Activated gamma-delta T cell treated with anti-CD3 and anti-CD28 coated beads, Interleukin-2, amount 50 U/mL, for 16 hours (primary cell): ENCODE measurements around the gene CCDC17.

Source experiments
- DNase-seq: peaks from one replicate; pipeline ENCODE4 v3.0.0-alpha.2; 2020; ENCODE audit warnings: low read depth

The CCDC17 gene

GRCh38 chr1:45623972-45624371 is at the start of gene CCDC17:
Gene CCDC17, minus strand, starts transcription at chr1:45624054. Its CDS starts 145 bp downstream, at chr1:45623909.
- no peak for DNase-seq

GRCh38 chr1:45669859-45670655 is 46.2 kb upstream of the CCDC17 start:
- no peak for DNase-seq

DNA sequence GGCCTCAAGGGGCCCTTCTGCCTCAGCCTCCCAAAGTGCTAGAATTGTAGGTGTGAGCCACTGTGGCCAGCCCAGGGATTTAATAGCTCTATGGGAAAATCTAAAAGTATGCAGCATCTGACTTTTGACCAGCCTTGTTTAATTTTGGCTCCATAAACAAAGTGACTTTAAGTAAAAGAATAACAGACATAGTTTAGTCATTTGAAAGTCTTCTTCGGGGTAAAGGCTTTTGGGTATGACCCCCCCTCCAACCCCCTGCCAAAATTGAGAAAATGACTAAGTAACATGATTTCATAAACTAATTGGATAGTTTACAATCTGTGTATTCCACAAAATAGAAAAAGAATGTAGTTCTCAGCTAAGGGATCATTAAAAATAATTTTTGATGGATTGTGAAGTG is 45.5 kb upstream of the CCDC17 start:
- no peak for DNase-seq

DNA sequence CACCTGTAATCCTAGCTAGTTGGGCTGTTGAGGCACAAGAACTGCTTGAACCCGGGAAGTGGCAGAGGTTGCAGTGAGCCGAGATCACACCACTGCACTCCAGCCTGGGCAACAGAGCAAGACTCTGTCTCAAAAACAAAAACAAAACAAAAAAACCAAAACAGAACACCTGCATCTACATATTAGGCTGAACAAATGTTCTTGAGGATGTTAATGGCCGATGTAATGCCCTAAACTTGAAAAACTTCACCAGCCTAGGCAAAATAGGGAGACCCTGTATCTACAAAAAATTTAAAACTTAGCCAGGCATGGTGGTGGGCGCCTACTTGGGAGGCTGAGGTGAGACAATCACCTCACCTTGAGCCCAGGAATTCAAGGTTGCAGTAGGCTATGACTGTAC is 44.7 kb upstream of the CCDC17 start:
- no peak for DNase-seq

- DNase-seq: no peak
These were observed 43.7 kb upstream of the CCDC17 start for GRCh38 chr1:45667321-45668111.

DNA sequence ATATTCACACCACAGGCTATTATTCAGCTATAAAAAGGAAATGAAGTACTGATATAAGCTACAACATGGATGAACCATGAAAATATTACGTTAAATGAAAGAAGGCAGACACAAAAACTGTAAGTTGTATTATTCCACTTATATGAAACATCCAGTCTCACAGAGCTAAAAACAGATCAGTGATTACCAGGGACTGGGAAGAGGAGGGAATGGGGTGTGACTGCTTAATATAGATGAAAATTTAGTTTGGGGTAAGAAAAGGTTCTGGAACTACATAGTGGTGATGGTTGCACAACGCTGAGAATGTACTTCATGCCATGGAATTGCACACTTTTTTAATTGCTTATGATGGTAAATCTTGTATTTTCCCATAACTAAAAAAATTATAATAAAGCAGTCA is 43.0 kb upstream of the CCDC17 start:
- DNase-seq: no peak

GRCh38 chr1:45660336-45660735 is 36.5 kb upstream of the CCDC17 start:
- DNase-seq: no peak

DNA sequence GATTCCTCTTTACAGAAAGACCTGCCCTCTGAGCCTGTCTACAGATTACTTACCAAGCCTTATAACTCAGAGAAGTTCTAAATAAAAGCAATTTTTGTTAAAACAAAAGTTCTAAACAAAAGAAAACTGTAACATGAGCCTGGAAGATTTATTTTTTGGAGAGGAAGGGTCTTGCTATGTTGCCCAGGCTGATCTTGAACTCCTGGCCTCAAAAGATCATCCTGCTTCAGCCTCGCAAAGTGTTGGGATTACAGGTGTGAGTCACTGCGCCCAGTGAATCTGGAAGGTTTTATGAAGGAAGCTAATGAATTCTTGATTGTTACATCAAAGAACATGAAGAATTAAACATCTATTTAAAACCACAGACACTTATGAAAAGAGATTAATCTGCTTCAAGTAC is 35.4 kb upstream of the CCDC17 start:
- no peak for DNase-seq

DNA sequence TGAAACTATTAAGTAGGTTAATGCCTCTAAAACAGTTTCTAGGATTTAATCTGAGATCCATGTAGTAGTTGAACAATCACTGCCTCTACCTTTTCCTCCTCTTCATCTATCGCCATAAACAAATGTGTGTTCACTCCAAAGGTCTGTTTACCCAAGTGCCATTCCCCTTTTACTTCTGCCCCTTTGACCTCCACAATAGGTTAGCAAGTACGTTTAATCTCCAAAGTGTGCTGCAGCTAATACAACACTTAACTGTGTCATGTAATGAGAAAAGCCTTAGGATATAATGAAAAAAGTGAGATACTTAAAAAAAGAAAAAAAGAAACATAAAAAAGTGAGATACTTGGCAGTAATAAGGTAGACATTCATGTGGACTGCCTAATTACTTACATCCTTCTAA is 34.3 kb upstream of the CCDC17 start:
- no peak for DNase-seq

GRCh38 chr1:45656573-45657226 is 32.8 kb upstream of the CCDC17 start:
- DNase-seq: no peak

DNA sequence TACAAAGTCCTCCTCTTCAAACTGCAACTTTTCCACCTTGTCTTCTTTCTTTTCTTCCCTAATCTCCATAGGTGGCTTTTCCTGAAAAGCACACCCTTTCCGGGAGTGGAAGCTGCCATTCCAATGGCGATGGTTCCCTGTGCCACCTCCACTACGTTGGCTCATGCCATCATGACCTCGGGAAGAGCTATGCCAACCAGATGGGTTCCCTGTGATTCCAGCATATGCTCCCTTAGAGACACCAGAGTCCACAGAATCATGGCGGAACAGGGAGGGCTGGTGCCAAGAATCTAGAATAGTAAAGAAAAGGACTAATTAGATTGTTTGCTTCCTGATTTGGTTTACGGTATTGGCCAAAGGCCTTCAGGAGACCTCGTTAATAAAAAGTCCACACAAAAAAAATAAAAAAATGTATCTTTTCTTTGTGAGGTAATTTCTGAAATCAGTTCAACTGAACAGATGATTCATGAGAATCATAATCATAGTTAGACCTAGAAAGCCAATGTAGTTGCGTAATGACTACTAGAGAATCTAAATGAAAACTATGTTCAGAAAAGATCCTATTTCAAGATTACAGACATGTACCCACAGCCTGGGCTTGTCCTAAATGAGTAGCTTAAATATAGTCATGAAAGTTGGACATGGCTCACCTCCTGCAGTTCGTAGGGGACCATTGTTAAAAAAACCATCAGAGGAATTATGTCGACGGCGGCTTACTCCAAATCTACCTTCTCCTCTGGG is 30.9 kb upstream of the CCDC17 start:
- no peak for DNase-seq

GRCh38 chr1:45647248-45648021 is 23.6 kb upstream of the CCDC17 start:
- no peak for DNase-seq

GRCh38 chr1:45644661-45645060 is 20.8 kb upstream of the CCDC17 start:
- no peak for DNase-seq

GRCh38 chr1:45643978-45644377 is 20.1 kb upstream of the CCDC17 start:
- DNase-seq: no peak

- DNase-seq: no peak
These were observed 19.5 kb upstream of the CCDC17 start for GRCh38 chr1:45643321-45643720.

DNA sequence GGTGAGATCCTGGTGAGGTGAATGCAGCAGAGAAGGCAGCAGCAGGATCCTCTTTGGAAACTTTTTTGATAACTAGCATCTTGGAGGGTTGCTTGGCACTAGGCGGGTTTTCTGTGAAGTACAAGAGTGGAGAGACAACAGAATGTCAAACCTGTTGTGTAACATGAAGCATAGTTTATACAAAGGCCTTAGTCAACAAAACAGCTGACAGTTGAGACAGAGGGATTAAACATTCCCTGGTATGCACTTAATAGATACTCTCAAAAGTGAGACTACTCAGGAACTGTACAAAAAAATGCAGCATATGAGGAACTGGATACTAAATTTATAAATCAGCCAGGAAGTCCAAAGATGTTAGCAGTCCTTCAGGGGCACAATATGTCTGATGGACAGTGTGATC is 16.4 kb upstream of the CCDC17 start:
- no peak for DNase-seq

DNA sequence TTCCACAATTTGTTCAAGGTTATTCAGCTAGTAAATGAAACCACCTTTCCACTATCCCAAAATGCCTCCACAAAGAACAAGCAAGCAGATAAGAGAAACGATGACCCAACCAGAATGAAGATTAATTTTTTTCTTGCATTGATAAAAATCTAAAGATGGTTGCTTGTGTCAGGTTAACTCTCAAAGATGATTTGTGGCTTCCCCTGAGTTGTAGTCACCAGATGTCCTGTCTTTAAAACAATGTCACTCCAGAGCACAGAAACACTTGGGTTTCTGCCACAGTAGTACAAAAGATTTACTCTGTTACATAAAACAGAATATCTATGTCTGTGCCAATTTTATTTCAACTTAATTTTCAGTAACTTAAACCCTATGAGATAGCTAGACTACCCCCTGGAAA is 11.4 kb upstream of the CCDC17 start:
- DNase-seq: no peak

DNA sequence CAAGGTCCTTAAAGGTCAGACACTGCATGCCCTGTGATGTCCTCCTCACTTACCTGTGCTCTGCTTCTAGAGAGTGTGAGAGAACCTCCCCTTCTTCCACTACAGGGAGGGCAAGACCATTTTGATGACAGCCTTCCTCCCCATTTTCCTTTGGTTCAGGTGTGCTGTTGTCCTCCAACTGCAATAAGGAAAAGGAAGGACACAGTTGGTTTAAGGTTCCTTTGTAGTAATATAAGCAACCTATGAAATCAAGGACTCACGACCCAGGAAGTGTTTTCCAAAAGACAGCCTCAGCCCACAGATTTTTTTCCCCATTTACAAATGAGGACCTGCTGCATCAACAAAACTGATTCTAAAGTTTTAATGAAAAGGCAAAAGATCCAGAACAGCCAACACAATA is 6.6 kb upstream of the CCDC17 start:
- DNase-seq: no peak

DNA sequence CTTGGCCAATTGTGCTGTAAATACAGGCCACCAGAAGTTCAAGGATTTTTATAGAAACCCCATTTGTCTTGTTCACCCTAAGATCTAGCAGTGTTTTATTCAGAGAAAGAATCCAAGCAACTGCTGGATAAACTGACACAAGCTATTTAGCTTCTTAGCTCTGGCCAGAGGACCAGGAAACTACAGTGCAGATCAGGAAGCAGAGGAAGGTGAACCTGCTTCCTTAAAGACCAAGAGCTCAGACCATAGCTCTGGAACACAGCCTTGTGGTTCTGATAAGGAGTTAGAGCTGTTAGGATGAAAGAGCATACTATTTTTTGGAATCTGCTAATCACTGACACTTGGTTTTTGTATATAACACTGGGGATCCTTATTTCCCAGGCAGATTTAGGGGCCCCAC is 5.2 kb upstream of the CCDC17 start:
- DNase-seq: no peak

GRCh38 chr1:45622524-45623394 is 1.1 kb downstream of the CCDC17 start:
- DNase-seq: no peak
